HepG2 (cell line): ENCODE results near the gene REST.

Experiments
- CREB1 ChIP-seq, 2 experiments: fragments of 450-650 bp in 1 of 2; IDR thresholded peaks; 2 replicates each; pipeline ENCODE4 v1.6.1; 2016 to 2017; ENCODE audit warnings: control low read depth in 1 of 2, mild to moderate bottlenecking in 1 of 2, missing compliant biosample characterization in 1 of 2, missing genetic modification characterization in 1 of 2
- EZH2 ChIP-seq: conservative IDR thresholded peaks from 2 replicates; pipeline ENCODE4 v1.6.1; 2012; ENCODE audit warnings: mild to moderate bottlenecking, low read depth, low read length, moderate library complexity
- FOXJ3 ChIP-seq: sonication (generic); formaldehyde crosslinking; IDR thresholded peaks from 2 replicates; pipeline ENCODE4 v1.4.0; 2020; ENCODE audit warnings: missing genetic modification reagents, mild to moderate bottlenecking, borderline replicate concordance
- POLR2AphosphoS5 ChIP-seq: IDR thresholded peaks from 2 replicates; pipeline ENCODE4 v1.6.1; 2012; ENCODE audit warnings: low read depth, low read length
- ZBTB21 ChIP-seq: sonication (generic); formaldehyde crosslinking; IDR thresholded peaks from 2 replicates; pipeline ENCODE4 v1.4.0; 2020; ENCODE audit warnings: missing genetic modification reagents
- ZC3H4 ChIP-seq: sonication (generic); formaldehyde crosslinking; IDR thresholded peaks from 2 replicates; pipeline ENCODE4 v1.4.0; 2020; ENCODE audit warnings: missing genetic modification reagents, borderline replicate concordance
- ZFX ChIP-seq: sonication (generic); formaldehyde crosslinking; IDR thresholded peaks from 2 replicates; pipeline ENCODE4 v1.4.0; 2020; ENCODE audit warnings: mild to moderate bottlenecking, low read depth, missing genetic modification reagents, moderate library complexity

DNA sequence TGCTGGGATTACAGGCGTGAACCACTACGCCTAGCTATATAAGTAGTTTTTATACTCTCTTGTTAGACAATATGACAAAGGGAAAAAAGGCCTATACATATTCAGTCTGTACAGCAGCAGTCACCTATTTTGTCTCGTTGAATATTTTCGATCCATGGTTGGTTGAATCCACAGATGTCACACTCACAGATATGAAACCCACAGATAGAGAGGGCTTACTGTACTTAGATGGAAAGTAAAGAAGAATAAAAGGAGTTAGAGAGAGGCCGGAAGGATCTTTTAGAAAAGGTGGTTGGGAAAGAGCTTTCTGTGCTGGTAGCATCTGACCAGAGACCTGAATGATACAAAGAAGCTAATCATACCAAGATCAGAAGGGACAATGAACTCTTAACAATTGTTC is 47.9 kb upstream of the REST start:
- TF ChIP-seq FOXJ3 (no peak), CREB1 (IDR thresholded peaks at IDR 0.05) (no peak), CREB1 (CRISPR knock-in tag; IDR thresholded peaks at IDR 0.05) (no peak), ZFX (CRISPR knock-in tag) (no peak), ZBTB21 (CRISPR knock-in tag) (no peak), ZC3H4 (CRISPR knock-in tag) (no peak), EZH2 (no peak), POLR2AphosphoS5 (no peak)
